HFFc6 (cell line): ENCODE measurements around the gene SPRR1B. TPM values are rescaled to one million over a fixed set of nuclear protein-coding genes. Genes with fewer than 3 reads are reported as not detected.

ENCODE experiments used
- total RNA-seq, 6 experiments: library from RNA; stranded (reverse); fragmentation: NEBNext Ultra II Directional; extraction: Animal tissue kit (Norgen Biotek cat#: 25700); gene quantifications; 2 replicates in 1 of 6; 3 replicates in 5 of 6; pipeline ENCODE4 v1.2.3, GENCODE V29; 2021

SPRR1B gene
- total RNA-seq, 6 experiments from 2014 or later = not detected

Other genes with a start within 250 kb of the SPRR1B start
- not detected for gene LCE1E, start 244.9 kb upstream of the SPRR1B start, total RNA-seq
- gene LCE1D, start 234.5 kb upstream of the SPRR1B start, total RNA-seq = not detected
- not detected for gene LCE1C, start 224.6 kb upstream of the SPRR1B start, total RNA-seq
- gene LCE1B, start 219.2 kb upstream of the SPRR1B start, total RNA-seq = not detected
- gene LCE1A, start 203.7 kb upstream of the SPRR1B start, total RNA-seq = not detected
- not detected for gene LCE6A, start 188.3 kb upstream of the SPRR1B start, total RNA-seq
- gene LCE7A, start 171.2 kb upstream of the SPRR1B start, total RNA-seq = not detected
- not detected for gene SMCP, start 152.9 kb upstream of the SPRR1B start, total RNA-seq
- not detected for gene IVL, start 122.7 kb upstream of the SPRR1B start, total RNA-seq
- not detected for gene SPRR5, start 84.0 kb upstream of the SPRR1B start, total RNA-seq
- not detected for gene SPRR4, start 60.6 kb upstream of the SPRR1B start, total RNA-seq
- not detected for gene SPRR1A, start 47.1 kb upstream of the SPRR1B start, total RNA-seq
- not detected for gene SPRR3, start 29.5 kb upstream of the SPRR1B start, total RNA-seq
- gene SPRR2D, start 9.9 kb downstream of the SPRR1B start, total RNA-seq = not detected
- gene SPRR2A, start 26.3 kb downstream of the SPRR1B start, total RNA-seq = not detected
- not detected for gene SPRR2B, start 40.4 kb downstream of the SPRR1B start, total RNA-seq
- not detected for gene SPRR2E, start 63.3 kb downstream of the SPRR1B start, total RNA-seq
- not detected for gene SPRR2F, start 82.3 kb downstream of the SPRR1B start, total RNA-seq
- not detected for gene SPRR2G, start 119.7 kb downstream of the SPRR1B start, total RNA-seq
- not detected for gene LELP1, start 172.2 kb downstream of the SPRR1B start, total RNA-seq
- gene PRR9, start 186.4 kb downstream of the SPRR1B start, total RNA-seq = not detected
- not detected for gene LORICRIN, start 228.5 kb downstream of the SPRR1B start, total RNA-seq